Neural progenitor cell (in vitro differentiated cells): ENCODE results near the gene RAD51B. TPM values are rescaled to one million over a fixed set of nuclear protein-coding genes. Genes with fewer than 3 reads are reported as not detected.

Source experiments
- DNase-seq: peaks from one replicate; pipeline ENCODE4 v3.0.0-alpha.2; 2016; ENCODE audit warnings: low spot score
- H2AFZ ChIP-seq: fragments of 200-600 bp; sonication (generic); replicated peaks from 2 replicates; pipeline ENCODE4 v1.6.1; 2016; ENCODE audit warnings: antibody characterized with exemption
- H3F3A ChIP-seq: fragments of 200-600 bp; sonication (generic); 2 replicates; pipeline ENCODE4 v1.6.1; 2016; ENCODE audit warnings: antibody characterized with exemption, low read depth
- H3K27ac ChIP-seq: fragments of 200-600 bp; sonication (generic); 2 replicates; pipeline ENCODE4 v1.5.1; 2016; ENCODE audit warnings: mild to moderate bottlenecking
- H3K27me3 ChIP-seq: fragments of 200-600 bp; sonication (generic); 2 replicates; pipeline ENCODE4 v1.6.1; 2016; ENCODE audit warnings: mild to moderate bottlenecking, moderate library complexity
- H3K36me3 ChIP-seq: fragments of 200-600 bp; sonication (generic); 2 replicates; pipeline ENCODE4 v1.5.1; 2016
- H3K4me1 ChIP-seq: fragments of 200-600 bp; sonication (generic); 2 replicates; pipeline ENCODE4 v1.6.1; 2016; ENCODE audit warnings: mixed run types
- H3K4me2 ChIP-seq: fragments of 200-600 bp; sonication (generic); 2 replicates; pipeline ENCODE4 v1.6.1; 2016
- H3K4me3 ChIP-seq: fragments of 200-600 bp; sonication (generic); 2 replicates; pipeline ENCODE4 v1.5.1; 2016
- H3K79me2 ChIP-seq: fragments of 200-600 bp; sonication (generic); 2 replicates; pipeline ENCODE4 v1.6.1; 2016; ENCODE audit warnings: low read depth
- H3K9ac ChIP-seq: fragments of 200-600 bp; sonication (generic); 2 replicates; pipeline ENCODE4 v1.6.1; 2016
- H3K9me3 ChIP-seq: fragments of 200-600 bp; sonication (generic); 2 replicates; pipeline ENCODE4 v1.5.1; 2016; ENCODE audit warnings: low read depth
- H4K20me1 ChIP-seq: fragments of 200-600 bp; sonication (generic); 2 replicates; pipeline ENCODE4 v1.6.1; 2016; ENCODE audit warnings: low read depth
- H3K27ac Mint-ChIP-seq: 3 replicates; pipeline ENCODE4 v1.8.0; 2021; ENCODE audit warnings: mixed read lengths
- H3K27me3 Mint-ChIP-seq: 2 replicates; pipeline ENCODE4 v1.8.0; 2022; ENCODE audit warnings: low read depth, mild to moderate bottlenecking, inconsistent platforms, moderate library complexity, mixed read lengths; ENCODE audit not compliant: insufficient read depth
- H3K36me3 Mint-ChIP-seq: 3 replicates; pipeline ENCODE4 v1.8.0; 2021; ENCODE audit warnings: mixed read lengths
- H3K4me1 Mint-ChIP-seq: 3 replicates; pipeline ENCODE4 v1.8.0; 2021; ENCODE audit warnings: mixed read lengths
- H3K4me3 Mint-ChIP-seq: 3 replicates; pipeline ENCODE4 v1.8.0; 2021; ENCODE audit warnings: mild to moderate bottlenecking, moderate library complexity, mixed read lengths
- H3K9me3 Mint-ChIP-seq: 3 replicates; pipeline ENCODE4 v1.8.0; 2020; ENCODE audit warnings: mixed read lengths
- EZH2 ChIP-seq: fragments of 200-600 bp; sonication (generic); IDR thresholded peaks from 2 replicates; pipeline ENCODE4 v1.6.1; 2017; ENCODE audit warnings: antibody characterized with exemption, mild to moderate bottlenecking, moderate library complexity
- EZH2phosphoT487 ChIP-seq: fragments of 200-600 bp; sonication (generic); IDR thresholded peaks from 2 replicates; pipeline ENCODE4 v1.6.1; 2017; ENCODE audit warnings: antibody characterized with exemption
- total RNA-seq: library from RNA; depleted of rRNA; stranded (reverse); fragments of >200 nt; gene quantifications from 2 replicates; pipeline ENCODE4 v1.2.3, GENCODE V29; 2015; ENCODE audit warnings: low replicate concordance
- TF ChIP-seq, protein P1 (sequence below): fragments of 200-600 bp; sonication (generic); IDR thresholded peaks from 2 replicates; pipeline ENCODE4 v1.5.1; 2017; ENCODE audit warnings: antibody characterized with exemption, mild to moderate bottlenecking

Gene RAD51B
- total RNA-seq, 1 donor from 2014 or later: 50.5 TPM

DNA sequence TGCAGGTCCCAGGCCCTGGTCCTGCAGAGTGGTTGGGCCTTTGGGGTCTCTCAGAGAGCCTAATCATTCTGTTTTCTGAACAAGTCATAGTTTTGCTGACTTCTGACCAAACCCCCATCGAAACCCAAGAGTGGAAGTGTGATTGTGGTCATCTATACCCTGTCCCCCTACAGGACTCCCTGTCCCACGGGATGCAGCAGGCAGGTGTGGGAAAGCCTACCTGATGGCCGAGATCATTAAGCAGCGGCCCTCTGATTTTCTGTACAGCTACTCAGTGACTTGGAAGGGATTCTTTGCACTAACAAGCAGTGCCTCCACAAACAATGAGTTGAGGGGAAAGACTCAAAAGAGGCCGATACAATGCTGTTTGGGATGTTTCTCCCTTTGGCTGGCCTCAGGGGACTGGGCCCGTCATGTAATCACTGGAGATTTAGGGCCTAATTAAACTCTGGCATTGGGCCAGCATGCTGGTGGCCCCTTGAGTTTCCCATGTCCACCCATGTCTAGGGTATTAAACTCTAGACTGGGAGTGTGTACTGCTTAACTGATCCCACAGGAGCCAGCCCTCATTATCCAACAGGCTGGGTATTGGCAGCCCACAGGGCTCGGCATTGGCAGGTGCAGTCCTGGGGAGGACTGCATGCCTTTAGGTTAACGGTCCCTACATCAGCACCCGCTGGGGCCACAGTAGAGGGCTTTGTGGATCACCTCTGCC is 780.5 kb downstream of the RAD51B start:
- DNase-seq: peak; percentile 41
- H3K4me1 Mint-ChIP-seq: peaks cover 55% of the 10 kb centered on the region

DNA sequence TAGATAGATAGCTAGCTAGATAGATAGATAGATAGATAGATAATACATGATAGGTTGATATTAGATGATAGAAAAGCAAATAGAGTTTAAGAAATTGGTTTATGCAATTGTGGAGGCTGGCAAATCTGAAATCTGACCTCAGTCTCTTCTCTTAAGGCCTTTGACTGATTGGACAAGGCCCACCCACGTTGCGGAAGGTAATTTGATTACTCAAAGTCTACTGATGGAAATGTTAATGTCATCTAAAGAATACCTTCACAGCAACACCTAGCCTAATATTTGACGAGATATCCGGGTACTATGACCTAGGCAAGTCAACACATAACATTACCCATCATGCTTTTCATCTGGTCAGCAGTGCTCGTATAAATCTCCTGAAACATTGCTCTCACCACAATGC is 782.9 kb downstream of the RAD51B start:
- no peak overlapping the region for H3K4me3 Mint-ChIP-seq
- no peak overlapping the region for H2AFZ ChIP-seq
- no peaks in the 10 kb centered on the region for H3K27me3 ChIP-seq
- H4K20me1 ChIP-seq: no peaks in the 10 kb centered on the region
- no peak overlapping the region for H3K27ac Mint-ChIP-seq
- no peak overlapping the region for H3K27ac ChIP-seq
- no peak overlapping the region for H3K4me3 ChIP-seq
- H3K36me3 ChIP-seq: no peaks in the 10 kb centered on the region
- H3K27me3 Mint-ChIP-seq: peaks cover 8% of the 10 kb centered on the region
- H3K9me3 Mint-ChIP-seq: peaks cover 9% of the 10 kb centered on the region
- TF ChIP-seq EZH2phosphoT487 (no peak), EZH2 (no peak)
- TF ChIP-seq, protein P1, sequence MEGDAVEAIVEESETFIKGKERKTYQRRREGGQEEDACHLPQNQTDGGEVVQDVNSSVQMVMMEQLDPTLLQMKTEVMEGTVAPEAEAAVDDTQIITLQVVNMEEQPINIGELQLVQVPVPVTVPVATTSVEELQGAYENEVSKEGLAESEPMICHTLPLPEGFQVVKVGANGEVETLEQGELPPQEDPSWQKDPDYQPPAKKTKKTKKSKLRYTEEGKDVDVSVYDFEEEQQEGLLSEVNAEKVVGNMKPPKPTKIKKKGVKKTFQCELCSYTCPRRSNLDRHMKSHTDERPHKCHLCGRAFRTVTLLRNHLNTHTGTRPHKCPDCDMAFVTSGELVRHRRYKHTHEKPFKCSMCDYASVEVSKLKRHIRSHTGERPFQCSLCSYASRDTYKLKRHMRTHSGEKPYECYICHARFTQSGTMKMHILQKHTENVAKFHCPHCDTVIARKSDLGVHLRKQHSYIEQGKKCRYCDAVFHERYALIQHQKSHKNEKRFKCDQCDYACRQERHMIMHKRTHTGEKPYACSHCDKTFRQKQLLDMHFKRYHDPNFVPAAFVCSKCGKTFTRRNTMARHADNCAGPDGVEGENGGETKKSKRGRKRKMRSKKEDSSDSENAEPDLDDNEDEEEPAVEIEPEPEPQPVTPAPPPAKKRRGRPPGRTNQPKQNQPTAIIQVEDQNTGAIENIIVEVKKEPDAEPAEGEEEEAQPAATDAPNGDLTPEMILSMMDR: no peak
- H3K9me3 ChIP-seq: no peaks in the 10 kb centered on the region
- H3K4me2 ChIP-seq: no peak overlapping the region
- H3K4me1 Mint-ChIP-seq: peaks cover 50% of the 10 kb centered on the region
- H3K9ac ChIP-seq: no peak overlapping the region
- H3K36me3 Mint-ChIP-seq: no peaks in the 10 kb centered on the region
- H3K79me2 ChIP-seq: no peaks in the 10 kb centered on the region
- peaks cover 24% of the 10 kb centered on the region for H3F3A ChIP-seq
- peaks cover 60% of the 10 kb centered on the region for H3K4me1 ChIP-seq
- no peak for DNase-seq

More for the DNA sequence above, 780.5 kb downstream of the RAD51B start:
- Histone ChIP-seq H3K27me3 (no peaks in the 10 kb centered on the region), H4K20me1 (no peaks in the 10 kb centered on the region), H2AFZ (no peak overlapping the region), H3K9ac (no peak overlapping the region), H3K4me2 (peak overlapping the region; percentile 43), H3K79me2 (no peaks in the 10 kb centered on the region), H3F3A (peaks cover 9% of the 10 kb centered on the region), H3K36me3 (no peaks in the 10 kb centered on the region), H3K27ac (peak overlapping the region; percentile 16), H3K4me3 (no peak overlapping the region), H3K4me1 (peaks cover 57% of the 10 kb centered on the region), H3K9me3 (no peaks in the 10 kb centered on the region)
- H3K4me3 Mint-ChIP-seq: no peak overlapping the region
- H3K9me3 Mint-ChIP-seq: peaks cover 10% of the 10 kb centered on the region
- no peaks in the 10 kb centered on the region for H3K36me3 Mint-ChIP-seq
- peak overlapping the region; percentile 36 for H3K27ac Mint-ChIP-seq
- TF ChIP-seq EZH2phosphoT487 (no peak), EZH2 (no peak)
- TF ChIP-seq, protein P1: no peak
- H3K27me3 Mint-ChIP-seq: peaks cover 8% of the 10 kb centered on the region

DNA sequence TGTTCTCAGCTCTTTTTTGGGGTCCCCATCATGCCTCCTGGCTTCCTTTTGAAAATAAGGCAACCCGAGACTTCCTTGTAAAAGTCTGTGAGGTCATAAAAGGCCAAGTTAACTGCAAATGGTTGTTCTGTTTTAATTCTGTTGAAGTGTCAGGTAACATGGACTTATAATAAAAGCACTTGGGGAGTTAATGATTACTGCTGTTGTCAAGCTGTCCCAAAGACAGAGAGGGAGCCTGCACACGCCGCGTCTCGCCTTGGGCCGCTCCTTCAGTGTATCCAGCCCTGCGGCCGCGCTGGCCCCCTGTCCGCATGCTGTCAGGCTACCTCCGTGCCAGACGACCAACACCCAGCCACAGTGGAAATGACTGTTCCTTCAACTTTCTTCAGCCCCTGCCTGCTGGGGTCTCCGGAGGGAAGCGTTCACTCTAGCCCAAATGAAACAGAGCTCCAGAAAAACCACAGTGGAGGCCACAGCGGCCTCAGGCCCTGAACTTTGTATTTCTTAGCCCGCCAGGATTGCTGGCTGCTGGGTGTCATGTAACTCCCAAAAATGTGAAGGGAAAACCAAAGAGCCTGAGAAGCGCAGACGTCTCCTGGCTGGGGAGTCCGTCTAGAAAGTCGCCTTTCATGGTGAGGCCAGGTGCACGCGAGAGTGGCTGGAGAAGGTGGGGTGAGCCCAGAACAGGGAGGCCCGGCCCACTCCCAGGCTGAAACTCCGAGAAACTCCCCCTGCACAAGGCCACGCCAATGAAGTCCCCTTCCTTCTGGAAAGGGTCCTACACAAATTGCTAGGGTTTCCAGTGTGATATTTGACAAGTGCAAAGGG is 784.2 kb downstream of the RAD51B start:
- no peak for DNase-seq
- Mint-ChIP-seq H3K36me3 (no peaks in the 10 kb centered on the region), H3K4me3 (no peak overlapping the region), H3K4me1 (peaks cover 51% of the 10 kb centered on the region), H3K27me3 (peaks cover 12% of the 10 kb centered on the region), H3K9me3 (peaks cover 7% of the 10 kb centered on the region), H3K27ac (no peak overlapping the region)
- H4K20me1 ChIP-seq: no peaks in the 10 kb centered on the region
- TF ChIP-seq, protein P1: no peak
- TF ChIP-seq EZH2phosphoT487 (no peak), EZH2 (no peak)
- H3K4me2 ChIP-seq: no peak overlapping the region
- H3K27me3 ChIP-seq: no peaks in the 10 kb centered on the region
- H3K27ac ChIP-seq: no peak overlapping the region
- H3F3A ChIP-seq: peaks cover 25% of the 10 kb centered on the region
- no peaks in the 10 kb centered on the region for H3K9me3 ChIP-seq
- H3K36me3 ChIP-seq: no peaks in the 10 kb centered on the region
- H3K4me3 ChIP-seq: no peak overlapping the region
- H2AFZ ChIP-seq: no peak overlapping the region
- H3K9ac ChIP-seq: no peak overlapping the region
- H3K79me2 ChIP-seq: no peaks in the 10 kb centered on the region
- H3K4me1 ChIP-seq: peaks cover 62% of the 10 kb centered on the region
